ENCODE measurements around the gene CD8A.
"Not testable (repeated sequence)": the region's sequence is repeated elsewhere in the genome, so short reads cannot be mapped to it uniquely, and the experiment has no call there.

Gene CD8A

GRCh38 chr2:86750240-86750839 lies 40.4 kb downstream of the CD8A start:
- DNase-seq (ENCODE audit: low read depth) = peak; percentile 21
- TF ChIP-seq CTCF (IDR thresholded peaks at IDR 0.05; ENCODE audit: low read length, missing control alignments) = no peak

GRCh38 chr2:86747711-86748639 lies 42.7 kb downstream of the CD8A start:
- no peak overlapping the region for H3K4me3 ChIP-seq (replicated peaks; ENCODE audit: low read depth, low read length)
- DNase-seq (ENCODE audit: low read depth) = peak; percentile 86
- TF ChIP-seq CTCF (IDR thresholded peaks at IDR 0.05; ENCODE audit: low read length, missing control alignments) = no peak

More at GRCh38 chr2:86750240-86750839, 40.4 kb downstream of the CD8A start:
- H3K4me3 ChIP-seq (replicated peaks; ENCODE audit: low read depth, low read length) = no peak overlapping the region

GRCh38 chr2:86746939-86747338 lies 43.8 kb downstream of the CD8A start:
- DNase-seq (ENCODE audit: low read depth) = no peak
- TF ChIP-seq CTCF (IDR thresholded peaks at IDR 0.05; ENCODE audit: low read length, missing control alignments) = no peak
- no peak overlapping the region for H3K4me3 ChIP-seq (replicated peaks; ENCODE audit: low read depth, low read length)

- no peak for TF ChIP-seq CTCF (IDR thresholded peaks at IDR 0.05; ENCODE audit: low read length, missing control alignments)
Observed at GRCh38 chr2:86744152-86744551, 46.6 kb downstream of the CD8A start.

GRCh38 chr2:86741889-86742498 lies 48.7 kb downstream of the CD8A start:
- DNase-seq (ENCODE audit: low read depth); H3K4me3 ChIP-seq (replicated peaks; ENCODE audit: low read depth, low read length): not testable (repeated sequence)

More at GRCh38 chr2:86744152-86744551, 46.6 kb downstream of the CD8A start:
- H3K4me3 ChIP-seq (replicated peaks; ENCODE audit: low read depth, low read length) = no peak overlapping the region
- no peak for DNase-seq (ENCODE audit: low read depth)

- not testable (repeated sequence) for DNase-seq (ENCODE audit: low read depth); H3K4me3 ChIP-seq (replicated peaks; ENCODE audit: low read depth, low read length)
Observed at GRCh38 chr2:86739889-86740288, 50.8 kb downstream of the CD8A start.

GRCh38 chr2:86739485-86739884 lies 51.2 kb downstream of the CD8A start:
- not testable (repeated sequence) for DNase-seq (ENCODE audit: low read depth); H3K4me3 ChIP-seq (replicated peaks; ENCODE audit: low read depth, low read length)

GRCh38 chr2:86734896-86735295 lies 55.8 kb downstream of the CD8A start:
- not testable (repeated sequence) for H3K4me3 ChIP-seq (replicated peaks; ENCODE audit: low read depth, low read length); DNase-seq (ENCODE audit: low read depth)
